ENCODE data around the gene TLE3.

TLE3 gene

DNA sequence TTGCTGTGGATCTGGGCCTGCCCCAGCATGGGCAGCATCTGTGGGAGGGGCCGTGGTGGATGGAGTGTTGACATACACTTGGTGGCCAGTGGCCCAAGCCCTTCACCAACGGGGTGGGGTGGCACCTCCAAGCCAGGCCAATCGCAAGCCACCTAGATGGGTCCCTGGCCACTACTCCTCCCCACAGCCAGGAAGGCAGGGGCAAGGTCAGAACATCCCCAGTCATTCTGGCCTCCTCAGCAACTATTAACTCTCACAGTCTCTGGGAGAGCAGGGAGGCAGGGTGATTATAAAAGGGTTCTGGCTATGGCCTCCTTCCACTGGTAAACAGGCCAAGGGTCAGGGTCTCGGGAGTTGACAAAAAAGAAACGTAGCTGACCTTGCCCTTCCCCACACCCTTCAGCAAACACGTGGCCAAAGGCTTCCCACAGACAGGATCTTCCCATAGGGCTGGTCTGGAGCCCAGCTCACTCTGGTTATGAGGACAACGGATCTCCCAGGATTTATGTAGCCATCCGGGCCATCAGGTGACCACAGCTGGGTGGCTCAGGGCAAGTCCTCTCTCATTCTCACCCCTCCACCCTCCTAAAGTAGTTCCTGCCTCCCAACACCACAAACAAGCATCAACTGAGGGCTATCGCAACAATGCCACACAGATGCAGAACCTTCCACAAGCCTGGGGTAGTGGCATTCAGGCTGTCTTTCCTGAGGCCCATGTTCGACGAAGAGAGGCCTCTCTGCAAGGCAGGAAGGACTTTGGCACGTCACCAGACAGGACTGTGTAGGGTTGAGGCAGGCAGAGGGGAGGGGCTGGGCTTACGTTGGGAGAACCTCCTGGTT lies 18.9 kb downstream of the TLE3 start:
- no peak for DNase-seq (ENCODE audit: low read depth, low spot score)
- H3K4me3 ChIP-seq (ENCODE audit: low read depth, low read length): no peak overlapping the region
- ChIA-PET CTCF (interaction anchor here (0.9 kb wide), 1 partner anchor 10 kb away, joined by 3 read pairs; no protein-coding TSS in a partner anchor), POLR2A (interaction anchor here (0.7 kb wide), 1 partner anchor 157 kb away, joined by 3 read pairs; no protein-coding TSS in a partner anchor)
- TF ChIP-seq, protein P1, sequence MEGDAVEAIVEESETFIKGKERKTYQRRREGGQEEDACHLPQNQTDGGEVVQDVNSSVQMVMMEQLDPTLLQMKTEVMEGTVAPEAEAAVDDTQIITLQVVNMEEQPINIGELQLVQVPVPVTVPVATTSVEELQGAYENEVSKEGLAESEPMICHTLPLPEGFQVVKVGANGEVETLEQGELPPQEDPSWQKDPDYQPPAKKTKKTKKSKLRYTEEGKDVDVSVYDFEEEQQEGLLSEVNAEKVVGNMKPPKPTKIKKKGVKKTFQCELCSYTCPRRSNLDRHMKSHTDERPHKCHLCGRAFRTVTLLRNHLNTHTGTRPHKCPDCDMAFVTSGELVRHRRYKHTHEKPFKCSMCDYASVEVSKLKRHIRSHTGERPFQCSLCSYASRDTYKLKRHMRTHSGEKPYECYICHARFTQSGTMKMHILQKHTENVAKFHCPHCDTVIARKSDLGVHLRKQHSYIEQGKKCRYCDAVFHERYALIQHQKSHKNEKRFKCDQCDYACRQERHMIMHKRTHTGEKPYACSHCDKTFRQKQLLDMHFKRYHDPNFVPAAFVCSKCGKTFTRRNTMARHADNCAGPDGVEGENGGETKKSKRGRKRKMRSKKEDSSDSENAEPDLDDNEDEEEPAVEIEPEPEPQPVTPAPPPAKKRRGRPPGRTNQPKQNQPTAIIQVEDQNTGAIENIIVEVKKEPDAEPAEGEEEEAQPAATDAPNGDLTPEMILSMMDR (IDR thresholded peaks at IDR 0.05; ENCODE audit: insufficient read depth, low read length, missing control alignments): no peak

DNA sequence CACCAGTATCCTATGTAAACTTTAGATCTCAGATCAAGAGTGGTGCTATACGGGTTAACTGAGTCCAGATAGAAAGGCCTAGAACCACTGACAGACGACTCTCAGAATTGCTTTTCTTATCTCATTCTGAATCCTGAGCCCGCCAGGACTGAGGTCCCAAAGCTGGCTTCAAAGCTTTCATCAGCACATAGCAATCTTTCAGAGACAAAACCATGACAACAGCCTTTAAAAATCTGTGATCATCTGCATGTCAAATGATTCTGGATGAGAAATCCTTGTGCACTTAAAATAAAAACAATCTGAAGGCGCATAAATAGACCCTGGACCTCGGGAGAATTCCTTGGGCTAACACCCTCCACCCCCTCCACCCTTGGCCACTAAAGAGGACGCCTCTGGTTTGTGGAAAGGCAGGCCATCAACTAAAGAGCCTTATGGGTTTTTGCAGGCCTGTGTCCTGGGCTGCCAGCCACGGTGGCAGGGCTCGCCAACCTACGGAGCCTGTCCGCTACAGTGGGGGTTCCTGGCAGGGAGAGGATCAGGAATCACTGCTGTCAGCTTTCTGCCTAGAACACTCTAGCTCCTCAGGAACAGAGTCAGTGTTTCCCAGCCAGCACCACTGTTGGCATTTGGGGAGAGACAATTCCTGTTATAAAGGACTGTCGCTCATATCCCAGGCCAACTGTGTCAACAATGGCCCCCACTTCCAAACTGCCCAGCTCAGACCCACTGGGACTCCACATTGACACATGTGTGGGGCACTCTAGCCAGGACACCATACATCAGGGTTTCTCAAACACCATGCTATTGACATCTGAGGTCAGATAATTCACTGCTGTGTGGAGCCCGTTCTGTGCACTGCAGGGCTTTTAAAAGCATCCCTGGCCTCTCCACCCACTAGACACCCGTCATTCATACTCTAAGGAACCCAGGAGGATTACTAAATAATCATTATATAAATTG lies 20.2 kb downstream of the TLE3 start:
- ChIA-PET POLR2A (interaction anchor here (0.7 kb wide), 1 partner anchor 158 kb away, joined by 3 read pairs; no protein-coding TSS in a partner anchor), CTCF (interaction anchor here (0.9 kb wide), 1 partner anchor 9 kb away, joined by 3 read pairs; no protein-coding TSS in a partner anchor)
- TF ChIP-seq, protein P1 (IDR thresholded peaks at IDR 0.05; ENCODE audit: insufficient read depth, low read length, missing control alignments): no peak
- H3K4me3 ChIP-seq (ENCODE audit: low read depth, low read length): no peak overlapping the region
- DNase-seq (ENCODE audit: low read depth, low spot score): no peak

DNA sequence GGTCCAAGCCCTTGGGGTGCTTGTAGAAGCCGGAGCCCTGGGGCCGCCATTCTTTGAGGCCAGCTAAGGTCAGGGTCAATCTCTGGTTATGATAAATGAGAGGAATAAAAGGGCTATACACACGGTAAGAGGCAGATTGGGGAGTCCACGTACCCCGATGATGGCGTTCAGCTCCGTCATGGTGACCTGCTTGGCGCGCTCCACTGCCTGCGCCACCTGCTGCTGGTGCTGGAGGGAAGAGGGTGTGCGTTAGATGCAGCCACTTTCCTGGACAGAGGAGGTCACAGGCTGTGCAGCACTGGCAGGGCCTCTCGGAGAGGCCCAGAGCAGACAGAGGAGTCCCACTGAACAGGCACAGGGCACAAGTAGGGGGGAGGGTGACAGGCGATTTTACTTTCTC lies 23.3 kb downstream of the TLE3 start:
- TF ChIP-seq, protein P1 (IDR thresholded peaks at IDR 0.05; ENCODE audit: insufficient read depth, low read length, missing control alignments): no peak
- POLR2A ChIA-PET: no interaction called here
- CTCF ChIA-PET: interaction anchor here (1.3 kb wide), 1 partner anchor 10 kb away, joined by 3 read pairs; no protein-coding TSS in a partner anchor

DNA sequence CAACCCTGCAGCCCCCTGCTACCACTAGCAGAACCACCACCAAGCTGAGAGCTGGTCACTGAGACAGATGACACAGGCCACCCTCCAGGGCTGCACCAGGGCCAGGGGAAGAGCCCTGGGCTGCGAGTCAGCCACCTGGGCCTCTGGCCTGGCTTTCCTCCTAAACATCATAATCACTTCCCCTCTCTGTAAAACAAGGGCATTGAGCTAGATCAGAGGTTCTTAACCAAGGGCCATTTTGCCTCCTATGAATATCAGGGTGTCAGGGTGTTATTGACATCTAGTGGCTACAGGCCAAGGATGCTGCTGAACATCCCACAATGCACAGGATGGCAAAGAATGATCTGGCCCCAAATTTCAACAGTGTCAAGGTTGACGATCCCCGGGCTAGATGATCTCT lies 25.2 kb downstream of the TLE3 start:
- TF ChIP-seq, protein P1 (IDR thresholded peaks at IDR 0.05; ENCODE audit: insufficient read depth, low read length, missing control alignments): no peak
- ChIA-PET CTCF (interaction anchor here (1.9 kb wide), 1 partner anchor 10 kb away, joined by 6 read pairs; no protein-coding TSS in a partner anchor), POLR2A (no interaction called here)
- H3K4me3 ChIP-seq (ENCODE audit: low read depth, low read length): no peak overlapping the region
- DNase-seq (ENCODE audit: low read depth, low spot score): no peak

More for the DNA sequence above, 23.3 kb downstream of the TLE3 start:
- H3K4me3 ChIP-seq (ENCODE audit: low read depth, low read length): no peak overlapping the region
- DNase-seq (ENCODE audit: low read depth, low spot score): no peak

DNA sequence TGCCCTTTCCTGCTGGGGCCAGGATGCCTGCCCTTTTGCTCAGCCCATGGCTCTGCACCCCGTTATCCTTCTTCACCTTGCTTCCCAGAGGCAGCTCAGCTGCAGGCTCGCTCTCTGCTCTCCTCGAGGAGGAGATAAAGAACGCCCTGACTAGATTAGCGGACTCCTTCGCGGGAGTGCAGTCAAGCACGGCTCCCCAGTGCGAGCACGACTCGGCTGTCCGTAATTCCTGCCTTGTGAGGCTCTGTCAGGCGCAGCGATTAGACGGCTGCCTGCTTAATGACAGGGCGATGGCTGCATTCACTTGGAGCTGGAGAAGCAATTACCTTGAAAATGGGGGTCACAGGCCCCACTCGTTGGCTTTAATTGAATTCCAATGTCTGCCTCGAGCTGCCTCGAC lies 25.9 kb downstream of the TLE3 start:
- H3K4me3 ChIP-seq (ENCODE audit: low read depth, low read length): no peak overlapping the region
- ChIA-PET POLR2A (no interaction called here), CTCF (interaction anchor here (1.9 kb wide), 1 partner anchor 9 kb away, joined by 6 read pairs; no protein-coding TSS in a partner anchor)
- TF ChIP-seq, protein P1 (IDR thresholded peaks at IDR 0.05; ENCODE audit: insufficient read depth, low read length, missing control alignments): no peak
- DNase-seq (ENCODE audit: low read depth, low spot score): no peak
